ENCODE data around the gene SRRD. TPM values are rescaled to one million over a fixed set of nuclear protein-coding genes. Genes with fewer than 3 reads are reported as not detected.

SRRD gene
- total RNA-seq, 1 donor from 2014 or later = 32.0 TPM

GRCh38 chr22:26446808-26447515 is 36.7 kb upstream of the SRRD start:
- POLR2A ChIA-PET = no interaction called here
- H3K27me3 Mint-ChIP-seq = no peaks in the 10 kb centered on the region
- H3K4me3 Mint-ChIP-seq = no peak overlapping the region
- ATAC-seq (ENCODE audit: low read depth) (no peak), DNase-seq (no peak)
- intact Hi-C loops (cut with micrococcal nuclease) = no loop called here
- CTCF ChIA-PET = no interaction called here
- no peaks in the 10 kb centered on the region for H3K9me3 Mint-ChIP-seq
- no peak overlapping the region for H3K27ac Mint-ChIP-seq
- no peak for TF ChIP-seq CTCF (IDR thresholded peaks at IDR 0.05)
- H3K4me1 Mint-ChIP-seq = peaks cover 8% of the 10 kb centered on the region
- H3K36me3 Mint-ChIP-seq (ENCODE audit: low read depth) = peaks cover 78% of the 10 kb centered on the region

- Mint-ChIP-seq H3K4me1 (peaks cover under 1% of the 10 kb centered on the region), H3K9me3 (no peaks in the 10 kb centered on the region), H3K27me3 (no peaks in the 10 kb centered on the region), H3K4me3 (no peak overlapping the region), H3K36me3 (ENCODE audit: low read depth) (peaks cover 79% of the 10 kb centered on the region), H3K27ac (no peak overlapping the region)
- no peak for TF ChIP-seq CTCF (IDR thresholded peaks at IDR 0.05)
- DNase-seq = no peak
- ChIA-PET POLR2A (no interaction called here), CTCF (no interaction called here)
- ATAC-seq (ENCODE audit: low read depth) = no peak
- intact Hi-C loops (cut with micrococcal nuclease) = no loop called here
Measured at GRCh38 chr22:26447584-26448329, 35.9 kb upstream of the SRRD start.

- ChIA-PET POLR2A (no interaction called here), CTCF (interaction anchor here (1.0 kb wide), 1 partner anchor 13 kb away, joined by 4 read pairs; no protein-coding TSS in a partner anchor)
- Mint-ChIP-seq H3K27ac (no peak overlapping the region), H3K4me3 (no peak overlapping the region), H3K27me3 (no peaks in the 10 kb centered on the region), H3K36me3 (ENCODE audit: low read depth) (peaks cover 78% of the 10 kb centered on the region), H3K9me3 (no peaks in the 10 kb centered on the region), H3K4me1 (no peaks in the 10 kb centered on the region)
- no peak for ATAC-seq (ENCODE audit: low read depth)
- DNase-seq = no peak
- intact Hi-C loops (cut with micrococcal nuclease) = no loop called here
- TF ChIP-seq CTCF (IDR thresholded peaks at IDR 0.05) = no peak
Measured at GRCh38 chr22:26448334-26448733, 35.3 kb upstream of the SRRD start.

- no peak for TF ChIP-seq CTCF (IDR thresholded peaks at IDR 0.05)
- Mint-ChIP-seq H3K27ac (no peak overlapping the region), H3K4me1 (no peaks in the 10 kb centered on the region), H3K27me3 (no peaks in the 10 kb centered on the region), H3K4me3 (no peak overlapping the region), H3K9me3 (no peaks in the 10 kb centered on the region), H3K36me3 (ENCODE audit: low read depth) (peaks cover 78% of the 10 kb centered on the region)
- CTCF ChIA-PET = interaction anchor here (0.6 to 1.0 kb wide), 2 partner anchors 12 to 35 kb away, joined by 3 to 4 read pairs; no protein-coding TSS in a partner anchor
- POLR2A ChIA-PET = no interaction called here
- intact Hi-C loops (cut with micrococcal nuclease) = no loop called here
- ATAC-seq (ENCODE audit: low read depth) (no peak), DNase-seq (no peak)
Measured at GRCh38 chr22:26448941-26449340, 34.7 kb upstream of the SRRD start.

GRCh38 chr22:26450453-26451185 is 33.1 kb upstream of the SRRD start:
- intact Hi-C loops (cut with micrococcal nuclease) = no loop called here
- no peak for ATAC-seq (ENCODE audit: low read depth)
- no peak overlapping the region for H3K4me3 Mint-ChIP-seq
- H3K4me1 Mint-ChIP-seq = no peaks in the 10 kb centered on the region
- ChIA-PET POLR2A (no interaction called here), CTCF (no interaction called here)
- no peaks in the 10 kb centered on the region for H3K9me3 Mint-ChIP-seq
- no peak overlapping the region for H3K27ac Mint-ChIP-seq
- H3K27me3 Mint-ChIP-seq = no peaks in the 10 kb centered on the region
- no peak for DNase-seq
- no peak for TF ChIP-seq CTCF (IDR thresholded peaks at IDR 0.05)
- H3K36me3 Mint-ChIP-seq (ENCODE audit: low read depth) = peaks cover 67% of the 10 kb centered on the region

Data from activated B cell treated with CpG ODN at 0.5 μM for 24 hours (primary cell).